ENCODE measurements around the gene UGGT1. TPM values are rescaled to one million over a fixed set of nuclear protein-coding genes. Genes with fewer than 3 reads are reported as not detected.

Gene UGGT1
- total and polyA plus RNA-seq, 2 donors from 2014 or later = 7.0 to 52.3 TPM

DNA sequence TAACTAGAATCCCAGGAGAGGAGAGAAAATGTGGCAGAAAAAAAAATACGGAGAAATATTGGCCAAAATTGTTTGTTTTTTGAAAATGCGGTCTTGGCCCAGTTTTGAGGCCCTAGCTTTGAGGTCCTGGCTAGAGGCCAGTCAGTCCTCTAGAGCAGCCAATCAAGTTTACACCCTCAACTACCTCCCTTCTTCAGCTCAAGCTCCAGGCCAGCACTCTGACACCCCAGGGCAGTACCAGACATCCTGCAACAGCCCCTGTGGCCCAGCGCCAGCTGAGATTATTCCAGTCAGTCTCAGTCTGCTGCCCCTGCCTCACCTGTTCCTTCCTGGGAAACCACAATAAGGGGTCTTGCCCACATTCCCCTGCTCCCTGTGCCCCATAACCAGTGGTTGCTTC is 107.7 kb downstream of the UGGT1 start:
- Histone ChIP-seq H3K9me3 (ENCODE audit: control insufficient read depth in 2 of 3, insufficient read depth in 1 of 3, low read length in 3 of 3) (no peaks in the 10 kb centered on the region), H3K9ac (ENCODE audit: low read length in 3 of 3) (no peak overlapping the region), H3K4me3 (ENCODE audit: low read length in 3 of 3) (no peak overlapping the region), H3K27me3 (ENCODE audit: control insufficient read depth, insufficient read depth, low read length) (no peaks in the 10 kb centered on the region), H3K4me1 (ENCODE audit: control insufficient read depth in 2 of 3, insufficient read depth in 2 of 3, low read depth in 1 of 3, low read length in 3 of 3) (no peaks in the 10 kb centered on the region), H3K27ac (ENCODE audit: low read depth in 2 of 2, low read length in 2 of 2) (no peak overlapping the region), H3K36me3 (ENCODE audit: control insufficient read depth in 2 of 3, insufficient read depth in 3 of 3, low read length in 3 of 3) (no peaks in the 10 kb centered on the region)
- FAIRE-seq = no peak
- intact Hi-C loops (cut with DNase I) = no loop called here
- DNase-seq = peak in 2 of 5 donors; percentile 16 to 38
- TF ChIP-seq, protein P1, sequence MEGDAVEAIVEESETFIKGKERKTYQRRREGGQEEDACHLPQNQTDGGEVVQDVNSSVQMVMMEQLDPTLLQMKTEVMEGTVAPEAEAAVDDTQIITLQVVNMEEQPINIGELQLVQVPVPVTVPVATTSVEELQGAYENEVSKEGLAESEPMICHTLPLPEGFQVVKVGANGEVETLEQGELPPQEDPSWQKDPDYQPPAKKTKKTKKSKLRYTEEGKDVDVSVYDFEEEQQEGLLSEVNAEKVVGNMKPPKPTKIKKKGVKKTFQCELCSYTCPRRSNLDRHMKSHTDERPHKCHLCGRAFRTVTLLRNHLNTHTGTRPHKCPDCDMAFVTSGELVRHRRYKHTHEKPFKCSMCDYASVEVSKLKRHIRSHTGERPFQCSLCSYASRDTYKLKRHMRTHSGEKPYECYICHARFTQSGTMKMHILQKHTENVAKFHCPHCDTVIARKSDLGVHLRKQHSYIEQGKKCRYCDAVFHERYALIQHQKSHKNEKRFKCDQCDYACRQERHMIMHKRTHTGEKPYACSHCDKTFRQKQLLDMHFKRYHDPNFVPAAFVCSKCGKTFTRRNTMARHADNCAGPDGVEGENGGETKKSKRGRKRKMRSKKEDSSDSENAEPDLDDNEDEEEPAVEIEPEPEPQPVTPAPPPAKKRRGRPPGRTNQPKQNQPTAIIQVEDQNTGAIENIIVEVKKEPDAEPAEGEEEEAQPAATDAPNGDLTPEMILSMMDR (IDR thresholded peaks at IDR 0.05; ENCODE audit: borderline replicate concordance, extremely low read depth, insufficient read depth) = no peak

DNA sequence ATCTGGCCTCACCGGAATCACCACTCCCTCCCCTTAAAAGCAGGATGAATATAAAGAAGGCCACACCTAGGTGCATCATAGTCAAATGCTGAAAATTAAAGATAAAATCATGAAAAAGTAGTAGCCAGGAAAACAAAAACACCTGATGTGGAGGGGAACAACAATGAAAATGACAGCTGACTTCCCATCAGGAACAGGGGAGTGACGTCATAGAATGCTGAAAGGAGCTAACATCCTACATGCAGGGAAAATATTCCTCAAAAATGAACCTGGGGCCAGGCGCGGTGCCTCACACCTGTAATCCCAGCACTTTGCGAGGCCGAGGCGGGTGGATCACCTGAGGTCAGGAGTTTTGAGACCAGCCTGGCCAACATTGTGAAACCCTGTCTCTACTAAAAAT is 108.1 kb downstream of the UGGT1 start:
- H3K9me3 ChIP-seq (ENCODE audit: control insufficient read depth in 2 of 3, insufficient read depth in 1 of 3, low read length in 3 of 3) = no peaks in the 10 kb centered on the region
- TF ChIP-seq, protein P1 (IDR thresholded peaks at IDR 0.05; ENCODE audit: borderline replicate concordance, extremely low read depth, insufficient read depth) = no peak

DNA sequence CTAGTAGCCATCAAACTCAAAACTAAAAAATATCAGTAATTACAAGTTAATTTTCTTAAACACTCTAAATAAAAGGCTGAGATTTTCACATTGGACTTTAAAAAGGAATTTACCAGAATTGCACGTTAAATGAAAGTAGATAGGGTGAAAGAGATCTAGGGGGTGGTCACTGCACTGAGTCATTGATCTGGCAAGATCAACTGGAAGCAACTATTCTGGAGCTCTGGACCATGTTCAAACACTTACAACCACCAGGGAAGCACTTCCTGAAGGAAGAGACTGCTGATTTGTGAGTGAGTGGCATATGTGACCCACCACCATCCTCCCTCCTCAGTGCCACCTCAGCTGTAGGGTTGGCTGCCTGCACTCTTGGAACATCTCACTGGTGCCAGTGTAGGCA is 111.8 kb downstream of the UGGT1 start:
- no peak for FAIRE-seq

More for the DNA sequence above, 108.1 kb downstream of the UGGT1 start:
- intact Hi-C loops (cut with DNase I) = no loop called here
- FAIRE-seq = no peak
- Histone ChIP-seq H3K27me3 (ENCODE audit: control insufficient read depth, insufficient read depth, low read length) (no peaks in the 10 kb centered on the region), H3K27ac (ENCODE audit: low read depth in 2 of 2, low read length in 2 of 2) (no peak overlapping the region), H3K36me3 (ENCODE audit: control insufficient read depth in 2 of 3, insufficient read depth in 3 of 3, low read length in 3 of 3) (no peaks in the 10 kb centered on the region), H3K9ac (ENCODE audit: low read length in 3 of 3) (no peak overlapping the region), H3K4me3 (ENCODE audit: low read length in 3 of 3) (no peak overlapping the region), H3K4me1 (ENCODE audit: control insufficient read depth in 2 of 3, insufficient read depth in 2 of 3, low read depth in 1 of 3, low read length in 3 of 3) (no peaks in the 10 kb centered on the region)
- DNase-seq = no peak

More for the DNA sequence above, 111.8 kb downstream of the UGGT1 start:
- intact Hi-C loops (cut with DNase I) = no loop called here
- TF ChIP-seq, protein P1 (IDR thresholded peaks at IDR 0.05; ENCODE audit: borderline replicate concordance, extremely low read depth, insufficient read depth) = no peak
- Histone ChIP-seq H3K36me3 (ENCODE audit: control insufficient read depth in 2 of 3, insufficient read depth in 3 of 3, low read length in 3 of 3) (no peaks in the 10 kb centered on the region), H3K4me1 (ENCODE audit: control insufficient read depth in 2 of 3, insufficient read depth in 2 of 3, low read depth in 1 of 3, low read length in 3 of 3) (no peaks in the 10 kb centered on the region), H3K4me3 (ENCODE audit: low read length in 3 of 3) (no peak overlapping the region), H3K27ac (ENCODE audit: low read depth in 2 of 2, low read length in 2 of 2) (no peak overlapping the region), H3K9me3 (ENCODE audit: control insufficient read depth in 2 of 3, insufficient read depth in 1 of 3, low read length in 3 of 3) (no peaks in the 10 kb centered on the region), H3K27me3 (ENCODE audit: control insufficient read depth, insufficient read depth, low read length) (no peaks in the 10 kb centered on the region), H3K9ac (ENCODE audit: low read length in 3 of 3) (no peak overlapping the region)
- DNase-seq = no peak

All from kidney (tissue), 14 donors.